ENCODE measurements around the gene TMC8. TPM values are rescaled to one million over a fixed set of nuclear protein-coding genes. Genes with fewer than 3 reads are reported as not detected.

The TMC8 gene
- total RNA-seq, 1 donor from 2014 or later = 0.40 TPM

- no peak overlapping the region for H3K4me3 Mint-ChIP-seq (ENCODE audit: unreplicated experiment)
- peaks cover 7% of the 10 kb centered on the region for H3K4me1 Mint-ChIP-seq (ENCODE audit: low read depth)
- no peak for DNase-seq (ENCODE audit: low spot score)
- TF ChIP-seq, protein P1, sequence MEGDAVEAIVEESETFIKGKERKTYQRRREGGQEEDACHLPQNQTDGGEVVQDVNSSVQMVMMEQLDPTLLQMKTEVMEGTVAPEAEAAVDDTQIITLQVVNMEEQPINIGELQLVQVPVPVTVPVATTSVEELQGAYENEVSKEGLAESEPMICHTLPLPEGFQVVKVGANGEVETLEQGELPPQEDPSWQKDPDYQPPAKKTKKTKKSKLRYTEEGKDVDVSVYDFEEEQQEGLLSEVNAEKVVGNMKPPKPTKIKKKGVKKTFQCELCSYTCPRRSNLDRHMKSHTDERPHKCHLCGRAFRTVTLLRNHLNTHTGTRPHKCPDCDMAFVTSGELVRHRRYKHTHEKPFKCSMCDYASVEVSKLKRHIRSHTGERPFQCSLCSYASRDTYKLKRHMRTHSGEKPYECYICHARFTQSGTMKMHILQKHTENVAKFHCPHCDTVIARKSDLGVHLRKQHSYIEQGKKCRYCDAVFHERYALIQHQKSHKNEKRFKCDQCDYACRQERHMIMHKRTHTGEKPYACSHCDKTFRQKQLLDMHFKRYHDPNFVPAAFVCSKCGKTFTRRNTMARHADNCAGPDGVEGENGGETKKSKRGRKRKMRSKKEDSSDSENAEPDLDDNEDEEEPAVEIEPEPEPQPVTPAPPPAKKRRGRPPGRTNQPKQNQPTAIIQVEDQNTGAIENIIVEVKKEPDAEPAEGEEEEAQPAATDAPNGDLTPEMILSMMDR (IDR thresholded peaks at IDR 0.05) = no peak
- no peak overlapping the region for H3K27ac Mint-ChIP-seq (ENCODE audit: unreplicated experiment)
- H3K36me3 Mint-ChIP-seq (ENCODE audit: low read depth) = no peaks in the 10 kb centered on the region
- no peaks in the 10 kb centered on the region for H3K27me3 Mint-ChIP-seq (ENCODE audit: low read depth)
- H3K9me3 Mint-ChIP-seq (ENCODE audit: low read depth) = no peaks in the 10 kb centered on the region
These were observed 34.4 kb downstream of the TMC8 start for GRCh38 chr17:78164748-78165607.

GRCh38 chr17:78166416-78166815 lies 35.8 kb downstream of the TMC8 start:
- Mint-ChIP-seq H3K4me1 (ENCODE audit: low read depth) (peaks cover 7% of the 10 kb centered on the region), H3K4me3 (ENCODE audit: unreplicated experiment) (no peak overlapping the region), H3K27ac (ENCODE audit: unreplicated experiment) (no peak overlapping the region), H3K36me3 (ENCODE audit: low read depth) (no peaks in the 10 kb centered on the region), H3K27me3 (ENCODE audit: low read depth) (no peaks in the 10 kb centered on the region), H3K9me3 (ENCODE audit: low read depth) (no peaks in the 10 kb centered on the region)
- TF ChIP-seq, protein P1 (IDR thresholded peaks at IDR 0.05) = no peak
- DNase-seq (ENCODE audit: low spot score) = no peak

DNA sequence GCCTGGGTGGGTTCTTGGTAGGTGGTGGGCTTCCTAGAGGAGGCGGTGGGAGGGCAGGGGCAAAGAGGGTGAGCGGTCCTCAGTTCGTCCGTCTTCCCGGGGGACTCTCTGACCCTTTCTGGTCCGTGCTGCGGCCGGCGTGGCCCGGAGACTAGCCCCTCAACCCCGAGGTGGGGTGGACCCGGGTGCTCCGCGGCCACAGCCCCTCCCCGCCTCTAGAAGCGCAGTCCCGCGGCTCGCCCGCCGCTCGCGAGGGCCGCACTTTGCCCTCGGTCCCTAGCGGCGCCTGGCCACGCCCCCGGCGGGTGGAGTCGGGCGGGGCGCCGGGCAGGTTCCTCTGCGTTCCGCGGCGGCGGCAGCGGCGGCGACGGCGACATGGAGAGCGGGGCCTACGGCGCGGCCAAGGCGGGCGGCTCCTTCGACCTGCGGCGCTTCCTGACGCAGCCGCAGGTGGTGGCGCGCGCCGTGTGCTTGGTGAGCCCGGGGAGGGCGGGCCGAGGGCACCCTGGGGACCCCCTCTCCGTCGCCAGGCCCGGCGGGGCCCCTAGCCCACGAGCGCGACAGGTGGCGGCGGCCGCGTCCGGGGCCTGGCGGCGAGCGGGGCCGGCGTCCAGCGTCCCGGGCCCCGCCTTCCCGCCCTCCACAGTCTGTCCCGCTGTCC lies 37.8 kb downstream of the TMC8 start, which contains the start of gene SYNGR2:
SYNGR2 (plus strand) TSS at position 340 of the 661 bp plus-strand sequence; CDS start at position 376, 36 bp downstream.
- H3K36me3 Mint-ChIP-seq (ENCODE audit: low read depth) = no peaks in the 10 kb centered on the region
- no peaks in the 10 kb centered on the region for H3K9me3 Mint-ChIP-seq (ENCODE audit: low read depth)
- H3K27me3 Mint-ChIP-seq (ENCODE audit: low read depth) = no peaks in the 10 kb centered on the region
- H3K27ac Mint-ChIP-seq (ENCODE audit: unreplicated experiment) = no peak within 1 kb of the TSS
- TF ChIP-seq, protein P1 (IDR thresholded peaks at IDR 0.05) = no peak
- H3K4me1 Mint-ChIP-seq (ENCODE audit: low read depth) = peaks cover 21% of the 10 kb centered on the region
- H3K4me3 Mint-ChIP-seq (ENCODE audit: unreplicated experiment) = peak within 1 kb of the TSS; percentile 71
- DNase-seq (ENCODE audit: low spot score) = no peak

GRCh38 chr17:78168903-78169793 lies 38.6 kb downstream of the TMC8 start:
- TF ChIP-seq, protein P1 (IDR thresholded peaks at IDR 0.05) = no peak
- no peak for DNase-seq (ENCODE audit: low spot score)
- Mint-ChIP-seq H3K36me3 (ENCODE audit: low read depth) (peaks cover 3% of the 10 kb centered on the region), H3K4me3 (ENCODE audit: unreplicated experiment) (peak overlapping the region; percentile 71), H3K4me1 (ENCODE audit: low read depth) (peaks cover 21% of the 10 kb centered on the region), H3K27ac (ENCODE audit: unreplicated experiment) (no peak overlapping the region), H3K9me3 (ENCODE audit: low read depth) (no peaks in the 10 kb centered on the region), H3K27me3 (ENCODE audit: low read depth) (no peaks in the 10 kb centered on the region)

All from chondrocyte (in vitro differentiated cells).